MCF 10A (cell line): ENCODE measurements around the gene ARFGEF3. TPM values are rescaled to one million over a fixed set of nuclear protein-coding genes. Genes with fewer than 3 reads are reported as not detected.

Source experiments
- BruUV-seq: library from RNA; stranded (reverse); fragments of 400-500 nt; replicated peaks from 2 replicates; lab custom pipeline; 2021; lab: Mats Ljungman, UMichigan
- CTCF ChIA-PET: fragments of 300-600 bp; sonication (Branson Sonifier 250); formaldehyde crosslinking; extraction: SDS; loops from one replicate; lab custom pipeline; 2021; ENCODE audit warnings: antibody characterized with exemption, inconsistent platforms; lab: Yijun Ruan, JAX
- POLR2A ChIA-PET: fragments of 300-600, 350-650 bp; sonication (Branson Sonifier 250); formaldehyde crosslinking; extraction: SDS; loops from one replicate; lab custom pipeline; 2020; ENCODE audit warnings: antibody characterized with exemption, inconsistent platforms; lab: Yijun Ruan, JAX
- DNase-seq: peaks from one replicate; pipeline ENCODE4 v3.0.0-alpha.2; 2018; ENCODE audit not compliant: unreplicated experiment
- H3K27ac Mint-ChIP-seq: one replicate; pipeline ENCODE4 v1.8.0; 2022; ENCODE audit warnings: mild to moderate bottlenecking, low read depth, mixed read lengths; ENCODE audit not compliant: unreplicated experiment
- H3K27me3 Mint-ChIP-seq: one replicate; pipeline ENCODE4 v1.8.0; 2022; ENCODE audit warnings: mixed read lengths; ENCODE audit not compliant: insufficient read depth, unreplicated experiment
- H3K36me3 Mint-ChIP-seq: one replicate; pipeline ENCODE4 v1.8.0; 2022; ENCODE audit warnings: mild to moderate bottlenecking, moderate library complexity, mixed read lengths; ENCODE audit not compliant: insufficient read depth, unreplicated experiment
- H3K4me1 Mint-ChIP-seq: one replicate; pipeline ENCODE4 v1.8.0; 2022; ENCODE audit warnings: mixed read lengths; ENCODE audit not compliant: insufficient read depth, unreplicated experiment
- H3K4me3 Mint-ChIP-seq: one replicate; pipeline ENCODE4 v1.8.0; 2022; ENCODE audit warnings: mild to moderate bottlenecking, moderate library complexity, mixed read lengths; ENCODE audit not compliant: unreplicated experiment
- H3K9me3 Mint-ChIP-seq: one replicate; pipeline ENCODE4 v1.8.0; 2022; ENCODE audit warnings: mixed read lengths; ENCODE audit not compliant: unreplicated experiment
- intact Hi-C: fragments of 100-400 bp; cut with micrococcal nuclease; formaldehyde crosslinking; loops from 2 replicates; pipeline ENCODE4 v1.14.1; 2022
- total RNA-seq: library from RNA; stranded (reverse); gene quantifications from 2 replicates; pipeline ENCODE4 v1.2.3, GENCODE V29; 2022
- TF ChIP-seq, protein P1 (sequence below): fragments of 200-600 bp; IDR thresholded peaks from one replicate; pipeline ENCODE4 v1.8.0; 2022; ENCODE audit warnings: antibody characterized with exemption, mild to moderate bottlenecking; ENCODE audit not compliant: unreplicated experiment

ARFGEF3 gene
- total RNA-seq, 1 experiment from 2014 or later = 3.4 TPM

DNA sequence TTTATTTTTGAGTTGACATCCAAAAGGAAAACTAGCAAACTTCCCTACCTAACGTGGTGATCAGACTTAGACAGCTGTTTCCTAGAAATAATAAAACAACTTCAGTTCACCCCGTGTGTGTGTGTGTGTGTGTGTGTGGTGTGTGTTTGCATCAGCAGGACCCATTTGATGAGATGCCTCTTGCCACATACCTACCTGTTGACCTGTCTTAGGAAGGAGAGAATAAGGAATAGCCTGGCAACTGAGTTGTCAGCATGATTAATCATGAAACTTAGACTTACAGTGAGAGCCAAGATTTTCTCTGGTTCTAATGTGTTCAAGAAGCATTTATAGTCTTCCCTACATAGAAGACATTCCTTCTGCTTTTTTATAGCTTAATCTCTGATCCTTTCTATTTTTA is 72.6 kb downstream of the ARFGEF3 start:
- H3K27ac Mint-ChIP-seq = no peak overlapping the region

DNA sequence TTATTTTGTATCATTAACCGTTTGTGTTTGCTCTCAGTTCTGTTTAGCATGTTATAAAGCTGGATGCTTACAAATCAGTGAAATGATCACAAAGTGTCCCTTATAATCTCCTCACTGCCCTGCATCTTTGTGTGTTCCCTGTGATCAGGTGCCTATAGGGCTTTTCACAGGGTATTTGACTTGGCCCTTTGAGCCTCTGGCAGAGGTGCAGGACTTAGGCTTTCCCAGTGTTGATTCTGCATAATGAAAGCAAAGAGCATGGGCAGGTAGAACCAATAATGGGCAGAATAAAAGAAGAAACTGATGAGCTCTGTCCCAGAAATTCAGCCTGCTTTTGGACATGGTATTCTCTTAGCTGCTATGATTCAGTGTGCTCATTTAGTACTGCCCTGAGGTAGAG is 73.5 kb downstream of the ARFGEF3 start:
- POLR2A ChIA-PET = interaction anchor here (0.8 to 1.4 kb wide), 3 partner anchors 12 to 173 kb away, joined by 3 to 4 read pairs (median 3); no protein-coding TSS in a partner anchor
- CTCF ChIA-PET = interaction anchor here (0.6 kb wide), 1 partner anchor 27 kb away, joined by 3 read pairs; no protein-coding TSS in a partner anchor

More for the DNA sequence above, 72.6 kb downstream of the ARFGEF3 start:
- Mint-ChIP-seq H3K4me3 (no peak overlapping the region), H3K4me1 (no peaks in the 10 kb centered on the region), H3K27me3 (no peaks in the 10 kb centered on the region), H3K36me3 (no peaks in the 10 kb centered on the region), H3K9me3 (no peaks in the 10 kb centered on the region)
- peak; percentile 17 for DNase-seq
- ChIA-PET POLR2A (interaction anchor here (0.8 to 1.4 kb wide), 3 partner anchors 11 to 172 kb away, joined by 3 to 4 read pairs (median 3); no protein-coding TSS in a partner anchor), CTCF (interaction anchor here (0.6 kb wide), 2 partner anchors 28 to 29 kb away, joined by 3 to 4 read pairs; no protein-coding TSS in a partner anchor)
- BruUV-seq = no TSS peak
- intact Hi-C loops = no loop called here
- TF ChIP-seq, protein P1, sequence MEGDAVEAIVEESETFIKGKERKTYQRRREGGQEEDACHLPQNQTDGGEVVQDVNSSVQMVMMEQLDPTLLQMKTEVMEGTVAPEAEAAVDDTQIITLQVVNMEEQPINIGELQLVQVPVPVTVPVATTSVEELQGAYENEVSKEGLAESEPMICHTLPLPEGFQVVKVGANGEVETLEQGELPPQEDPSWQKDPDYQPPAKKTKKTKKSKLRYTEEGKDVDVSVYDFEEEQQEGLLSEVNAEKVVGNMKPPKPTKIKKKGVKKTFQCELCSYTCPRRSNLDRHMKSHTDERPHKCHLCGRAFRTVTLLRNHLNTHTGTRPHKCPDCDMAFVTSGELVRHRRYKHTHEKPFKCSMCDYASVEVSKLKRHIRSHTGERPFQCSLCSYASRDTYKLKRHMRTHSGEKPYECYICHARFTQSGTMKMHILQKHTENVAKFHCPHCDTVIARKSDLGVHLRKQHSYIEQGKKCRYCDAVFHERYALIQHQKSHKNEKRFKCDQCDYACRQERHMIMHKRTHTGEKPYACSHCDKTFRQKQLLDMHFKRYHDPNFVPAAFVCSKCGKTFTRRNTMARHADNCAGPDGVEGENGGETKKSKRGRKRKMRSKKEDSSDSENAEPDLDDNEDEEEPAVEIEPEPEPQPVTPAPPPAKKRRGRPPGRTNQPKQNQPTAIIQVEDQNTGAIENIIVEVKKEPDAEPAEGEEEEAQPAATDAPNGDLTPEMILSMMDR = no peak

DNA sequence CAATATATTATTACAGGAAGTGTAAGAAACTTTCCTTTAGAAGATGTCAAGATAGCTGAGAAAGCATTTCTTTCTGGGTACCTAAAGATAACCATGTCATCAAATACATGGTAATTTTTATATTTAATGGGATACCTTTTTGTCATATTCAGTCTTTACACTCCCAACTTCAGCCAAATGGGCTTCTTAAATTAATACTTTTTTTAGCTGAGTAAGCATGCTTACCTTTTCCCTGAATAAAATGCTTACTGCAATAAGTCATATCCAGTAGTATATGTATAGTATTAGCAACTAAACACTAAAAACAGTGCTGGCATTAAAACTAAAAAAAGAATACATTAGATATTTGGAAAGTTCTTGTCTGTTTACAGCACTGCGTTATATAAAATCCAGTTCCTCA is 74.0 kb downstream of the ARFGEF3 start:
- no TSS peak for BruUV-seq
- H3K27ac Mint-ChIP-seq = no peak overlapping the region
- no peaks in the 10 kb centered on the region for H3K4me1 Mint-ChIP-seq
- CTCF ChIA-PET = no interaction called here
- TF ChIP-seq, protein P1 = no peak
- intact Hi-C loops = no loop called here
- POLR2A ChIA-PET = interaction anchor here (0.6 to 1.4 kb wide), 2 partner anchors 9 to 12 kb away, joined by 3 to 4 read pairs; no protein-coding TSS in a partner anchor
- no peaks in the 10 kb centered on the region for H3K27me3 Mint-ChIP-seq
- H3K9me3 Mint-ChIP-seq = no peaks in the 10 kb centered on the region
- H3K4me3 Mint-ChIP-seq = no peak overlapping the region
- no peaks in the 10 kb centered on the region for H3K36me3 Mint-ChIP-seq
- DNase-seq = no peak

More for the DNA sequence above, 73.5 kb downstream of the ARFGEF3 start:
- H3K4me1 Mint-ChIP-seq = no peaks in the 10 kb centered on the region
- BruUV-seq = no TSS peak
- DNase-seq = no peak
- H3K9me3 Mint-ChIP-seq = no peaks in the 10 kb centered on the region
- no peak overlapping the region for H3K27ac Mint-ChIP-seq
- H3K27me3 Mint-ChIP-seq = no peaks in the 10 kb centered on the region
- no peak overlapping the region for H3K4me3 Mint-ChIP-seq
- TF ChIP-seq, protein P1 = no peak
- intact Hi-C loops = no loop called here
- H3K36me3 Mint-ChIP-seq = no peaks in the 10 kb centered on the region

DNA sequence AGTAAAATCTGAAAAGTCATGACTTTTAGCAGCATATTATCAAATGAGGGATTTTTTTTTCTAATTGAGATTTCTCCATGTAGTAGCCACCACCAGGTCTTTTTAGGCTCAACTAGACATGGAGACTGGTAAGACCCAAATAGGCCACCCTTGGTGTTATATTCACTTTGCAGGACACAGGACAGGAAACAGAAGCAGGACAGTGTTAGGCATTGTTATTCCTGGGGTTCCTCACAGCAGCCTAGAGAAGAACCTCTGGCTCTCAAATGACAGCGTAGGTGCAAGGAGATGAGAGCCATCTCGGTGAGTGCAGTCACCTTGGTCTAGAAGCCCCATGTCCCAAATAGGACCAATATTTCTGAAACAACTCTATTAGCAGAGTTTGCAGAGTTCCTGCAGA is 75.7 kb downstream of the ARFGEF3 start:
- Mint-ChIP-seq H3K9me3 (no peaks in the 10 kb centered on the region), H3K36me3 (no peaks in the 10 kb centered on the region), H3K4me1 (no peaks in the 10 kb centered on the region), H3K4me3 (no peak overlapping the region), H3K27me3 (no peaks in the 10 kb centered on the region), H3K27ac (no peak overlapping the region)
- TF ChIP-seq, protein P1 = no peak
- intact Hi-C loops = no loop called here
- DNase-seq = no peak
- POLR2A ChIA-PET = interaction anchor here (0.6 kb wide), 1 partner anchor 9 kb away, joined by 3 read pairs; no protein-coding TSS in a partner anchor
- CTCF ChIA-PET = no interaction called here
- no TSS peak for BruUV-seq
